GM12892 (cell line): ENCODE results near the gene HYOU1.
A peak's percentile ranks its signal among the peaks of the same experiment; 100 is the strongest.

ENCODE experiments used
- DNase-seq: peaks from one replicate; pipeline ENCODE4 v3.0.0; 2011; ENCODE audit not compliant: insufficient read length
- FAIRE-seq: peaks from 2 replicates; lab custom pipeline; 2011; peaks lifted over from hg19 to GRCh38; lab: Jason Lieb, UNC
- POLR2A ChIP-seq: IDR thresholded peaks from 2 replicates; pipeline ENCODE4 v1.6.1; 2011; ENCODE audit warnings: low read depth, low read length, control low read depth
- POLR2AphosphoS5 ChIP-seq: IDR thresholded peaks from 2 replicates; pipeline ENCODE4 v1.6.1; 2011; ENCODE audit warnings: low read depth, low read length, control low read depth
- TAF1 ChIP-seq: IDR thresholded peaks from 2 replicates; pipeline ENCODE4 v1.6.1; 2011; ENCODE audit warnings: low read depth, mild to moderate bottlenecking, control low read depth, low read length, borderline replicate concordance

The HYOU1 gene

GRCh38 chr11:119031912-119032280 lies 25.1 kb downstream of the HYOU1 start:
- FAIRE-seq = no peak
- TF ChIP-seq POLR2A (no peak), POLR2AphosphoS5 (no peak), TAF1 (no peak)

GRCh38 chr11:119030329-119031047 lies 26.5 kb downstream of the HYOU1 start, which contains the start of gene SLC37A4:
TSS of gene SLC37A4 (minus strand) at chr11:119030877.
- TF ChIP-seq TAF1 = no peak
- TF ChIP-seq POLR2A = peak; percentile 52; the same call in 1 of the 2 replicates
- TF ChIP-seq POLR2AphosphoS5 = 0 out of 2 replicates have a peak, but pooled peaks have one; percentile 25
- peak; percentile 100 for FAIRE-seq
- DNase-seq = peak; percentile 98

More at GRCh38 chr11:119031912-119032280, 25.1 kb downstream of the HYOU1 start:
- no peak for DNase-seq

- no peak for TF ChIP-seq POLR2AphosphoS5
- no peak for TF ChIP-seq POLR2A
- no peak for TF ChIP-seq TAF1
- DNase-seq = no peak
- peak; percentile 5 for FAIRE-seq
Measured at GRCh38 chr11:119030029-119030328, 27.0 kb downstream of the HYOU1 start.

GRCh38 chr11:119029340-119030028 lies 27.5 kb downstream of the HYOU1 start:
- FAIRE-seq = peak; percentile 71
- DNase-seq = no peak
- TF ChIP-seq POLR2A (no peak), TAF1 (no peak), POLR2AphosphoS5 (no peak)

GRCh38 chr11:119029069-119029339 lies 28.0 kb downstream of the HYOU1 start:
- TF ChIP-seq POLR2AphosphoS5 = no peak
- TF ChIP-seq POLR2A = no peak
- no peak for TF ChIP-seq TAF1
- no peak for FAIRE-seq
- no peak for DNase-seq

- DNase-seq (no peak), FAIRE-seq (no peak)
- TF ChIP-seq POLR2AphosphoS5 (no peak), POLR2A (no peak), TAF1 (no peak)
Measured at GRCh38 chr11:119028346-119029068, 28.5 kb downstream of the HYOU1 start.

- FAIRE-seq (no peak), DNase-seq (no peak)
- TF ChIP-seq POLR2AphosphoS5 (no peak), POLR2A (no peak), TAF1 (no peak)
Measured at GRCh38 chr11:119027561-119028345, 29.3 kb downstream of the HYOU1 start.

- no peak for TF ChIP-seq TAF1
- TF ChIP-seq POLR2A = no peak
- TF ChIP-seq POLR2AphosphoS5 = no peak
- DNase-seq = no peak
- no peak for FAIRE-seq
Measured at GRCh38 chr11:119026970-119027369, 30.0 kb downstream of the HYOU1 start.

- FAIRE-seq (no peak), DNase-seq (no peak)
- TF ChIP-seq POLR2A = no peak
- no peak for TF ChIP-seq TAF1
- no peak for TF ChIP-seq POLR2AphosphoS5
Measured at GRCh38 chr11:119025978-119026766, 30.8 kb downstream of the HYOU1 start.

- no peak for FAIRE-seq
- no peak for DNase-seq
- TF ChIP-seq POLR2AphosphoS5 (no peak), POLR2A (no peak), TAF1 (no peak)
Measured at GRCh38 chr11:119025541-119025940, 31.5 kb downstream of the HYOU1 start.
